Uterus (tissue), 4 donors: ENCODE data around the gene MLXIP. TPM values are rescaled to one million over a fixed set of nuclear protein-coding genes. Genes with fewer than 3 reads are reported as not detected.
A peak's percentile ranks its signal among the peaks of the same experiment; 100 is the strongest.

Experiments used
- DNase-seq, 2 donors: peaks; one replicate each; pipeline ENCODE4 v3.0.0-alpha.2; 2019 to 2020
- H3K27ac ChIP-seq, 2 donors: fragments of 200-600 bp; sonication (generic); 1 replicate in 1 of 2; 2 replicates in 1 of 2; pipeline ENCODE4 v1.5.1; 2016 to 2018
- H3K27me3 ChIP-seq, 2 donors: fragments of 200-600 bp; sonication (generic); one replicate each; pipeline ENCODE4 v1.5.1; 2018 to 2019; ENCODE audit warnings: control low read depth in 1 of 2
- H3K36me3 ChIP-seq, 2 donors: fragments of 200-600 bp; sonication (generic); one replicate each; pipeline ENCODE4 v1.5.1; 2019; ENCODE audit warnings: control low read depth in 1 of 2
- H3K4me1 ChIP-seq, 2 donors: fragments of 200-600 bp; sonication (generic); one replicate each; pipeline ENCODE4 v1.5.1; 2018 to 2019; ENCODE audit warnings: control low read depth in 1 of 2
- H3K4me3 ChIP-seq, 2 donors: fragments of 200-600 bp; sonication (generic); 1 replicate in 1 of 2; 2 replicates in 1 of 2; pipeline ENCODE4 v1.5.1; 2018 to 2019; ENCODE audit warnings: mild to moderate bottlenecking in 1 of 2
- H3K9me3 ChIP-seq, 2 donors: fragments of 200-600 bp; sonication (generic); one replicate each; pipeline ENCODE4 v1.5.1; 2019; ENCODE audit warnings: control low read depth in 1 of 2
- CTCF ChIP-seq, 4 experiments: fragments of 200-600 bp in 2 of 4; fragments of 450-650 bp in 2 of 4; sonication (generic) in 2 of 4; IDR thresholded peaks; one replicate each; pipeline ENCODE4 v1.5.1; 2016 to 2019; ENCODE audit warnings: antibody characterized with exemption in 4 of 4, mild to moderate bottlenecking in 2 of 4, moderate library complexity in 1 of 4
- POLR2A ChIP-seq, 2 donors: fragments of 450-650 bp; IDR thresholded peaks; one replicate each; pipeline ENCODE4 v1.6.1; 2016; ENCODE audit warnings: antibody characterized with exemption in 2 of 2, mild to moderate bottlenecking in 1 of 2, moderate library complexity in 1 of 2
- intact Hi-C: fragments of 100-400 bp; cut with DNase I; formaldehyde crosslinking; loops from one replicate; pipeline ENCODE4 v1.15.1; 2023; ENCODE audit warnings: low total_unique reads
- total RNA-seq, 4 donors: library from RNA; depleted of rRNA in 3 of 4; stranded (reverse); fragments of >200 nt in 3 of 4; gene quantifications; one replicate each; pipeline versions ENCODE4 v1.1.0 to v1.2.4, GENCODE V29; 2014 to 2023
- donor health status: DM: yes; HTN: yes; CAD: no.

The MLXIP gene
- total RNA-seq, 4 donors from 2014 or later = 21.5 to 88.7 (median 24.7) TPM

- Histone ChIP-seq H3K4me1 (peaks cover under 1 to 15% of the 10 kb centered on the region in 2 donors), H3K27ac (no peak overlapping the region)
Measured at GRCh38 chr12:122076743-122077495, 1.6 kb upstream of the MLXIP start.

GRCh38 chr12:122079033-122079531 lies 526 bp downstream of the MLXIP start:
- H3K27me3 ChIP-seq = no peaks in the 10 kb centered on the region
- peak in 1 of 2 donors; percentile 50 for DNase-seq
- H3K4me3 ChIP-seq = peak overlapping the region; percentile 78 to 82
- TF ChIP-seq CTCF (IDR thresholded peaks at IDR 0.05) = no peak
- TF ChIP-seq POLR2A (IDR thresholded peaks at IDR 0.05) = no peak
- H3K9me3 ChIP-seq = no peaks in the 10 kb centered on the region
- peak overlapping the region; percentile 85 for H3K27ac ChIP-seq
- H3K36me3 ChIP-seq = no peaks in the 10 kb centered on the region
- intact Hi-C loops = no loop called here
- H3K4me1 ChIP-seq = peaks cover 5 to 9% of the 10 kb centered on the region in 2 donors

More at GRCh38 chr12:122076743-122077495, 1.6 kb upstream of the MLXIP start:
- Histone ChIP-seq H3K9me3 (no peaks in the 10 kb centered on the region), H3K27me3 (no peaks in the 10 kb centered on the region), H3K36me3 (no peaks in the 10 kb centered on the region), H3K4me3 (no peak overlapping the region)
- intact Hi-C loops = no loop called here
- TF ChIP-seq CTCF (IDR thresholded peaks at IDR 0.05) (no peak), POLR2A (IDR thresholded peaks at IDR 0.05) (no peak)
- DNase-seq = no peak

GRCh38 chr12:122079532-122080081 lies 1.1 kb downstream of the MLXIP start:
- Histone ChIP-seq H3K27me3 (no peaks in the 10 kb centered on the region), H3K4me1 (peaks cover 5 to 9% of the 10 kb centered on the region in 2 donors), H3K27ac (peak overlapping the region; percentile 85), H3K9me3 (no peaks in the 10 kb centered on the region), H3K36me3 (no peaks in the 10 kb centered on the region), H3K4me3 (peak overlapping the region; percentile 78 to 82)
- DNase-seq = no peak
- TF ChIP-seq CTCF (IDR thresholded peaks at IDR 0.05) = no peak
- no peak for TF ChIP-seq POLR2A (IDR thresholded peaks at IDR 0.05)
- intact Hi-C loops = no loop called here

- Histone ChIP-seq H3K9me3 (no peaks in the 10 kb centered on the region), H3K4me3 (peak overlapping the region; percentile 78 to 82), H3K27ac (peak overlapping the region; percentile 85), H3K27me3 (no peaks in the 10 kb centered on the region), H3K36me3 (no peaks in the 10 kb centered on the region), H3K4me1 (peaks cover 5 to 9% of the 10 kb centered on the region in 2 donors)
- intact Hi-C loops = no loop called here
- no peak for TF ChIP-seq CTCF (IDR thresholded peaks at IDR 0.05)
- peak; percentile 36 to 54 for TF ChIP-seq POLR2A (IDR thresholded peaks at IDR 0.05)
- DNase-seq = peak; percentile 69 to 85
Measured at GRCh38 chr12:122080149-122081082, 1.9 kb downstream of the MLXIP start.
